Erythroblast (primary cell): ENCODE results near the gene CCSER2.
"Not testable (repeated sequence)": the region's sequence is repeated elsewhere in the genome, so short reads cannot be mapped to it uniquely, and the experiment has no call there.

Source experiments
- DNase-seq, 2 experiments: peaks; one replicate each; lab custom pipeline; 2025; lab: John Stamatoyannopoulos, UW
- GATA1 ChIP-seq: IDR thresholded peaks from 2 replicates; pipeline ENCODE4 v1.6.1; 2011; ENCODE audit warnings: low read depth, mild to moderate bottlenecking, control low read depth, low read length, moderate library complexity
- POLR2A ChIP-seq: IDR thresholded peaks from 2 replicates; pipeline ENCODE4 v1.6.1; 2011; ENCODE audit warnings: mild to moderate bottlenecking, low read length

The CCSER2 gene

GRCh38 chr10:84298057-84298456 lies 30.3 kb upstream of the CCSER2 start:
- TF ChIP-seq POLR2A, result no peak
- no peak for TF ChIP-seq GATA1
- no peak for DNase-seq

GRCh38 chr10:84302223-84302622 lies 26.2 kb upstream of the CCSER2 start:
- TF ChIP-seq GATA1 (no peak), POLR2A (no peak)
- DNase-seq, result no peak

GRCh38 chr10:84306751-84307384 lies 21.5 kb upstream of the CCSER2 start:
- no peak for DNase-seq
- TF ChIP-seq POLR2A (no peak), GATA1 (no peak)

GRCh38 chr10:84308021-84308420 lies 20.4 kb upstream of the CCSER2 start:
- no peak for TF ChIP-seq GATA1
- TF ChIP-seq POLR2A, result no peak
- no peak for DNase-seq

- TF ChIP-seq POLR2A (no peak), GATA1 (no peak)
- no peak for DNase-seq
Observed at GRCh38 chr10:84308481-84309304, 19.7 kb upstream of the CCSER2 start.

GRCh38 chr10:84310470-84310869 lies 17.9 kb upstream of the CCSER2 start:
- TF ChIP-seq GATA1, result no peak
- TF ChIP-seq POLR2A, result no peak
- DNase-seq, result no peak

GRCh38 chr10:84311576-84311975 lies 16.8 kb upstream of the CCSER2 start:
- no peak for TF ChIP-seq GATA1
- no peak for TF ChIP-seq POLR2A
- DNase-seq, result no peak

- TF ChIP-seq POLR2A (no peak), GATA1 (no peak)
- DNase-seq, result no peak
Observed at GRCh38 chr10:84312816-84313215, 15.6 kb upstream of the CCSER2 start.

GRCh38 chr10:84314275-84314674 lies 14.1 kb upstream of the CCSER2 start:
- no peak for DNase-seq
- no peak for TF ChIP-seq POLR2A
- no peak for TF ChIP-seq GATA1

GRCh38 chr10:84317174-84317573 lies 11.2 kb upstream of the CCSER2 start:
- no peak for DNase-seq
- TF ChIP-seq POLR2A (no peak), GATA1 (no peak)

- no peak for TF ChIP-seq POLR2A
- no peak for TF ChIP-seq GATA1
- DNase-seq, result no peak
Observed at GRCh38 chr10:84321902-84322301, 6.5 kb upstream of the CCSER2 start.

- DNase-seq, result not testable (repeated sequence)
Observed at GRCh38 chr10:84323566-84323965, 4.8 kb upstream of the CCSER2 start.

GRCh38 chr10:84326995-84327394 lies 1.4 kb upstream of the CCSER2 start:
- not testable (repeated sequence) for DNase-seq

- TF ChIP-seq POLR2A, result no peak
- no peak for TF ChIP-seq GATA1
- no peak for DNase-seq
Observed at GRCh38 chr10:84329196-84329611, 815 bp downstream of the CCSER2 start.

- TF ChIP-seq GATA1 (no peak), POLR2A (no peak)
- DNase-seq, result no peak
Observed at GRCh38 chr10:84329986-84330651, 1.7 kb downstream of the CCSER2 start.
